HG03378 (cell line): ENCODE results near the gene TSPYL2.

Source experiments
- ATAC-seq: cut with Tn5 transposase; IDR thresholded peaks from one replicate; pipeline ENCODE4 v1.9.1; 2021; ENCODE audit warnings: mild to moderate bottlenecking, moderate library complexity; ENCODE audit not compliant: unreplicated experiment

The TSPYL2 gene

GRCh38 chrX:53116101-53116500, 33.9 kb downstream of the TSPYL2 start:
- no peak for ATAC-seq

- ATAC-seq, result no peak
These were observed 39.8 kb downstream of the TSPYL2 start for GRCh38 chrX:53122013-53122412.

- ATAC-seq, result no peak
These were observed 43.3 kb downstream of the TSPYL2 start for GRCh38 chrX:53125506-53125905.

- ATAC-seq, result no peak
These were observed 44.2 kb downstream of the TSPYL2 start for GRCh38 chrX:53126377-53126776.

GRCh38 chrX:53128097-53128749, 46.1 kb downstream of the TSPYL2 start:
- ATAC-seq, result no peak

- ATAC-seq, result no peak
These were observed 51.2 kb downstream of the TSPYL2 start for GRCh38 chrX:53133400-53133799.

- ATAC-seq, result no peak
These were observed 53.4 kb downstream of the TSPYL2 start for GRCh38 chrX:53135581-53135980.
